B cell (primary cell): ENCODE measurements around the gene ANKRD61. TPM values are rescaled to one million over a fixed set of nuclear protein-coding genes. Genes with fewer than 3 reads are reported as not detected.

Experiments used
- polyA plus RNA-seq: library from polyadenylated mRNA; depleted of rRNA; stranded (reverse); fragments of >200 nt; gene quantifications from 2 replicates; pipeline ENCODE4 v1.2.3, GENCODE V29; 2012
- small RNA-seq: library from RNA; depleted of rRNA; stranded (forward); fragments of <200 nt; gene quantifications from one replicate; pipeline ENCODE3, GENCODE V24; 2012; ENCODE audit warnings: low replicate concordance, low read depth; ENCODE audit not compliant: insufficient read length
- total RNA-seq, 2 donors: library from RNA; stranded (reverse); fragments of 120-200 nt in 1 of 2; gene quantifications; 1 replicate in 1 of 2; 2 replicates in 1 of 2; pipeline versions ENCODE4 v1.2.3 to v1.2.4, GENCODE V29; 2013 to 2022

The ANKRD61 gene
- total and polyA plus RNA-seq, 2 donors (not counting 1 experiment from before 2014, with no cell fraction given): 0.13 TPM; not detected in 1

Small RNA genes within 50 kb of the gene (small RNA-seq; reads per million reads assigned to genes)
- gene RF00019 (not detected), gene RNU6-218P (not detected), gene SNORA80D (not detected)

Other genes with a start within 250 kb of the ANKRD61 start
- 67.2 and 71.1 TPM in 2 replicates for gene RNF216, start 249.7 kb upstream of the ANKRD61 start, total RNA-seq
- 46.6 and 48.4 TPM in 2 replicates for gene RNF216, start 249.7 kb upstream of the ANKRD61 start, polyA plus RNA-seq
- 0.79 and 1.6 TPM in 2 replicates for gene OCM, start 150.6 kb upstream of the ANKRD61 start, total RNA-seq
- 0.26 and 0.34 TPM in 2 replicates for gene OCM, start 150.6 kb upstream of the ANKRD61 start, polyA plus RNA-seq
- gene CCZ1, start 132.6 kb upstream of the ANKRD61 start, total RNA-seq: 66.2 and 74.1 TPM in 2 replicates
- gene CCZ1, start 132.6 kb upstream of the ANKRD61 start, polyA plus RNA-seq: 30.8 and 39.4 TPM in 2 replicates
- gene RSPH10B, start 60.7 kb upstream of the ANKRD61 start, total RNA-seq: 0.20 TPM in 1 of 2 replicates, not detected in the other
- gene RSPH10B, start 60.7 kb upstream of the ANKRD61 start, polyA plus RNA-seq: 0.07 and 0.09 TPM in 2 replicates
- 20.3 and 22.5 TPM in 2 replicates for gene PMS2, start 22.3 kb upstream of the ANKRD61 start, total RNA-seq
- gene PMS2, start 22.3 kb upstream of the ANKRD61 start, polyA plus RNA-seq: 8.1 and 10.4 TPM in 2 replicates
- gene AIMP2, start 22.1 kb upstream of the ANKRD61 start, total RNA-seq: 11.7 and 13.1 TPM in 2 replicates
- gene AIMP2, start 22.1 kb upstream of the ANKRD61 start, polyA plus RNA-seq: 10.1 and 14.0 TPM in 2 replicates
- 74.1 and 80.8 TPM in 2 replicates for gene EIF2AK1, start 27.8 kb downstream of the ANKRD61 start, total RNA-seq
- 78.8 and 96.3 TPM in 2 replicates for gene EIF2AK1, start 27.8 kb downstream of the ANKRD61 start, polyA plus RNA-seq
- 13.1 and 15.4 TPM in 2 replicates for gene USP42, start 73.6 kb downstream of the ANKRD61 start, total RNA-seq
- gene USP42, start 73.6 kb downstream of the ANKRD61 start, polyA plus RNA-seq: 6.6 and 12.8 TPM in 2 replicates
- 11.3 and 13.2 TPM in 2 replicates for gene CYTH3, start 241.2 kb downstream of the ANKRD61 start, total RNA-seq
- 5.2 and 11.4 TPM in 2 replicates for gene CYTH3, start 241.2 kb downstream of the ANKRD61 start, polyA plus RNA-seq